SK-N-SH treated with all-trans-retinoic acid at 6 μM for 48 hours (cell line): ENCODE data around the gene LTO1.

ENCODE experiments used
- ATAC-seq: fragments of 200-7000 bp; cut with Tn5 transposase; 3 replicates; pipeline ENCODE4 v1.9.1; 2020; ENCODE audit warnings: mild to moderate bottlenecking, moderate library complexity
- ARNTL ChIP-seq: fragments of 450-650 bp; formaldehyde crosslinking; IDR thresholded peaks from 2 replicates; pipeline ENCODE4 v1.5.0; 2020; ENCODE audit warnings: low read depth, mild to moderate bottlenecking, moderate library complexity, borderline replicate concordance
- BACH2 ChIP-seq: fragments of 250-450 bp; sonication (Bioruptor Pico); IDR thresholded peaks from 2 replicates; pipeline ENCODE4 v1.9.0; 2021; ENCODE audit warnings: mild to moderate bottlenecking, borderline replicate concordance
- CSDC2 ChIP-seq: fragments of 250-450 bp; sonication (Bioruptor Pico); IDR thresholded peaks from 2 replicates; pipeline ENCODE4 v1.5.0; 2020; ENCODE audit warnings: mild to moderate bottlenecking, moderate library complexity
- CSRNP3 ChIP-seq: fragments of 250-450 bp; sonication (Bioruptor Pico); IDR thresholded peaks from 2 replicates; pipeline ENCODE4 v1.5.1; 2021; ENCODE audit warnings: mild to moderate bottlenecking, moderate library complexity
- ESRRG ChIP-seq: fragments of 250-450 bp; sonication (Bioruptor Pico); IDR thresholded peaks from 2 replicates; pipeline ENCODE4 v1.6.1; 2021; ENCODE audit warnings: mild to moderate bottlenecking
- GLIS3 ChIP-seq: fragments of 250-450 bp; sonication (Bioruptor Pico); IDR thresholded peaks from 2 replicates; pipeline ENCODE4 v1.5.0; 2020; ENCODE audit warnings: mild to moderate bottlenecking, moderate library complexity
- ISL1 ChIP-seq: fragments of 250-450 bp; sonication (Bioruptor Pico); IDR thresholded peaks from 2 replicates; pipeline ENCODE4 v2.1.2; 2022; ENCODE audit warnings: mild to moderate bottlenecking, moderate library complexity
- OSR1 ChIP-seq: fragments of 250-450 bp; sonication (Bioruptor Pico); IDR thresholded peaks from 2 replicates; pipeline ENCODE4 v1.8.0; 2022; ENCODE audit warnings: moderate library complexity, mild to moderate bottlenecking, inconsistent platforms
- POU6F1 ChIP-seq: fragments of 250-450 bp; sonication (Bioruptor Pico); IDR thresholded peaks from 2 replicates; pipeline ENCODE4 v1.8.0; 2021; ENCODE audit warnings: low read depth, mild to moderate bottlenecking, moderate library complexity, borderline replicate concordance
- RARB ChIP-seq: fragments of 250-450 bp; sonication (Bioruptor Pico); IDR thresholded peaks from 2 replicates; pipeline ENCODE4 v1.8.0; 2021; ENCODE audit warnings: mild to moderate bottlenecking, moderate library complexity
- SNAI2 ChIP-seq: fragments of 250-450 bp; sonication (Bioruptor Pico); IDR thresholded peaks from 2 replicates; pipeline ENCODE4 v1.5.0; 2020; ENCODE audit warnings: mild to moderate bottlenecking, moderate library complexity
- TCF4 ChIP-seq: fragments of 250-450 bp; sonication (Bioruptor Pico); IDR thresholded peaks from 2 replicates; pipeline ENCODE4 v1.8.0; 2021; ENCODE audit warnings: mild to moderate bottlenecking, moderate library complexity, borderline replicate concordance
- TOX ChIP-seq: fragments of 250-450 bp; sonication (Bioruptor Pico); IDR thresholded peaks from 2 replicates; pipeline ENCODE4 v1.8.0; 2021; ENCODE audit warnings: mild to moderate bottlenecking, moderate library complexity, borderline replicate concordance
- ZC3H10 ChIP-seq: fragments of 250-450 bp; sonication (Bioruptor Pico); IDR thresholded peaks from 2 replicates; pipeline ENCODE4 v1.5.1; 2021; ENCODE audit warnings: mild to moderate bottlenecking, moderate library complexity
- ZFP3 ChIP-seq: fragments of 250-450 bp; sonication (Bioruptor Pico); IDR thresholded peaks from 2 replicates; pipeline ENCODE4 v1.5.0; 2020; ENCODE audit warnings: mild to moderate bottlenecking, moderate library complexity
- ZFP30 ChIP-seq: fragments of 450-650 bp; formaldehyde crosslinking; IDR thresholded peaks from 2 replicates; pipeline ENCODE4 v1.5.0; 2022; ENCODE audit warnings: mild to moderate bottlenecking, moderate library complexity
- ZNF565 ChIP-seq: fragments of 450-650 bp; formaldehyde crosslinking; conservative IDR thresholded peaks from 2 replicates; pipeline ENCODE4 v1.5.0; 2020; ENCODE audit warnings: low read depth, mild to moderate bottlenecking, moderate library complexity
- ZNF70 ChIP-seq: fragments of 450-650 bp; formaldehyde crosslinking; IDR thresholded peaks from 2 replicates; pipeline ENCODE4 v1.5.0; 2020; ENCODE audit warnings: mild to moderate bottlenecking, moderate library complexity
- ZNF8 ChIP-seq: fragments of 450-650 bp; formaldehyde crosslinking; IDR thresholded peaks from 2 replicates; pipeline ENCODE4 v1.5.0; 2020; ENCODE audit warnings: mild to moderate bottlenecking, moderate library complexity
- TF ChIP-seq, protein P1 (sequence below): fragments of 250-450 bp; sonication (Bioruptor Pico); IDR thresholded peaks from 2 replicates; pipeline ENCODE4 v1.5.1; 2020; ENCODE audit warnings: low read depth, mild to moderate bottlenecking, moderate library complexity
- TF ChIP-seq, protein P2 (sequence below): fragments of 250-450 bp; sonication (Bioruptor Pico); IDR thresholded peaks from 2 replicates; pipeline ENCODE4 v1.8.0; 2020; ENCODE audit warnings: mild to moderate bottlenecking, moderate library complexity, borderline replicate concordance

Gene LTO1

DNA sequence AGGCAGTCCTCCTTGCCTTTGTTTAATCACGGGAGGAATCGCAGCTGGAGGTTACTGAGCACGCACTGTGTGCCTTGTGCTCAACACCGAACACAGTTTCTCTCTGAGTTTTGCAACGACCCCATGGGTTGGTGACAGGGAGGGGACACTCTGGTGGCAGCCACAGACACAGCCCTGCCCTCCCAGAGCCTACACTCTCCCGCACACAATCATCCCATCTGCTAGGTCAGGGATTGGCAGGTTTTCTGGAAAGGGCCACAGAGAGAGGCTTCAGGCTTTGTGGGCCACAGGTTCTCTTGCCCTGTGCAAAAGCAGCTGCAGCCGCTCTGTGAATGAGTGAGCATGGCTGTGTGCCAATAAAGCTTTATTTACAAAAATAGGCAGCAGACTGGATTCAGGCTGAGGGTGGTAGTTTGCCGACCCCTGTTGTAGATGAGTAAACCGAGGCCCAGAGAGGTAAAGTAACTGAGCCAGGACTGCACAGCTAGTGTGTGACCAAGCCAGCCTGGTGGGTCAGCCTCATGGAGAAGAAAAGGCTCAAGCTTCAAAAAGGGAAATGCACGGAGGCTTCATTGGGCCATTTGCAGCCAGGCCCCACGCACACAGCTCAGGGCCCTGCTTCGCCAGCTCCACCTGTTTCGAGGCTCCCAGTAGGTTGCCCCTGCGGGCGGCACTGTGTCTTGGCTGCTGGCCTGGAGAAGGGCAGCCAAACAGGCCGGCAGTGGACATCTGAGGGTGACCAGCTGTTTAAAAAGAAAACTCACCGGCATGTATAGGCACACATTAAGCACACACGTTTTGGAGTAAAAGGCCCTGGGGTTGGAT is 16.3 kb downstream of the LTO1 start (continued):
- TF ChIP-seq CSRNP3 (CRISPR knock-in tag) (no peak), ZNF8 (CRISPR knock-in tag) (no peak), CSDC2 (CRISPR knock-in tag) (no peak), ZC3H10 (no peak), RARB (CRISPR knock-in tag) (no peak), ZFP30 (CRISPR knock-in tag) (no peak), ZFP3 (no peak)
- TF ChIP-seq, protein P1, sequence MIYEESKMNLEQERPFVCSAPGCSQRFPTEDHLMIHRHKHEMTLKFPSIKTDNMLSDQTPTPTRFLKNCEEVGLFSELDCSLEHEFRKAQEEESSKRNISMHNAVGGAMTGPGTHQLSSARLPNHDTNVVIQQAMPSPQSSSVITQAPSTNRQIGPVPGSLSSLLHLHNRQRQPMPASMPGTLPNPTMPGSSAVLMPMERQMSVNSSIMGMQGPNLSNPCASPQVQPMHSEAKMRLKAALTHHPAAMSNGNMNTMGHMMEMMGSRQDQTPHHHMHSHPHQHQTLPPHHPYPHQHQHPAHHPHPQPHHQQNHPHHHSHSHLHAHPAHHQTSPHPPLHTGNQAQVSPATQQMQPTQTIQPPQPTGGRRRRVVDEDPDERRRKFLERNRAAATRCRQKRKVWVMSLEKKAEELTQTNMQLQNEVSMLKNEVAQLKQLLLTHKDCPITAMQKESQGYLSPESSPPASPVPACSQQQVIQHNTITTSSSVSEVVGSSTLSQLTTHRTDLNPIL (CRISPR knock-in tag), result no peak

GRCh38 chr11:69657911-69658625 is 17.1 kb downstream of the LTO1 start:
- no peak for ATAC-seq
- TF ChIP-seq ZFP3 (no peak), TCF4 (CRISPR knock-in tag) (no peak), ARNTL (CRISPR knock-in tag) (no peak), ZNF565 (no peak), POU6F1 (CRISPR knock-in tag) (no peak), TOX (CRISPR knock-in tag) (no peak), ZFP30 (CRISPR knock-in tag) (no peak), CSDC2 (CRISPR knock-in tag) (no peak), BACH2 (no peak), ZNF8 (CRISPR knock-in tag) (no peak), GLIS3 (CRISPR knock-in tag) (no peak), RARB (CRISPR knock-in tag) (no peak)
- TF ChIP-seq, protein P1 (CRISPR knock-in tag), result no peak
- TF ChIP-seq, protein P2, sequence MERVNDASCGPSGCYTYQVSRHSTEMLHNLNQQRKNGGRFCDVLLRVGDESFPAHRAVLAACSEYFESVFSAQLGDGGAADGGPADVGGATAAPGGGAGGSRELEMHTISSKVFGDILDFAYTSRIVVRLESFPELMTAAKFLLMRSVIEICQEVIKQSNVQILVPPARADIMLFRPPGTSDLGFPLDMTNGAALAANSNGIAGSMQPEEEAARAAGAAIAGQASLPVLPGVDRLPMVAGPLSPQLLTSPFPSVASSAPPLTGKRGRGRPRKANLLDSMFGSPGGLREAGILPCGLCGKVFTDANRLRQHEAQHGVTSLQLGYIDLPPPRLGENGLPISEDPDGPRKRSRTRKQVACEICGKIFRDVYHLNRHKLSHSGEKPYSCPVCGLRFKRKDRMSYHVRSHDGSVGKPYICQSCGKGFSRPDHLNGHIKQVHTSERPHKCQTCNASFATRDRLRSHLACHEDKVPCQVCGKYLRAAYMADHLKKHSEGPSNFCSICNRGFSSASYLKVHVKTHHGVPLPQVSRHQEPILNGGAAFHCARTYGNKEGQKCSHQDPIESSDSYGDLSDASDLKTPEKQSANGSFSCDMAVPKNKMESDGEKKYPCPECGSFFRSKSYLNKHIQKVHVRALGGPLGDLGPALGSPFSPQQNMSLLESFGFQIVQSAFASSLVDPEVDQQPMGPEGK, result no peak
- TF ChIP-seq, all 23 proteins: peak for 0

- no peak for TF ChIP-seq ESRRG (CRISPR knock-in tag)
- no peak for TF ChIP-seq POU6F1 (CRISPR knock-in tag)
- TF ChIP-seq CSRNP3 (CRISPR knock-in tag), result no peak
- no peak for TF ChIP-seq ARNTL (CRISPR knock-in tag)
- TF ChIP-seq ISL1 (CRISPR knock-in tag), result no peak
- TF ChIP-seq ZNF70 (CRISPR knock-in tag), result no peak
- no peak for TF ChIP-seq SNAI2 (CRISPR knock-in tag)
- no peak for TF ChIP-seq TOX (CRISPR knock-in tag)
- no peak for TF ChIP-seq ZC3H10
- TF ChIP-seq BACH2, result no peak
- no peak for TF ChIP-seq OSR1
- TF ChIP-seq, protein P1 (CRISPR knock-in tag), result no peak
- TF ChIP-seq ZFP3, result no peak
- no peak for TF ChIP-seq ZNF565
- TF ChIP-seq TCF4 (CRISPR knock-in tag), result no peak
- no peak for ATAC-seq
Observed at GRCh38 chr11:69657456-69657910, 17.7 kb downstream of the LTO1 start.
